ENCODE data around the gene DNAJA3.

The DNAJA3 gene

GRCh38 chr16:4443271-4443670, 17.6 kb downstream of the DNAJA3 start:
- no peak for TF ChIP-seq CTCF (IDR thresholded peaks at IDR 0.05; ENCODE audit: low read depth, low read length, missing control alignments)
- H3K4me3 ChIP-seq (ENCODE audit: low read depth, low read length), result no peak overlapping the region
- DNase-seq (ENCODE audit: low read depth), result no peak

- no peak for TF ChIP-seq CTCF (IDR thresholded peaks at IDR 0.05; ENCODE audit: low read depth, low read length, missing control alignments)
- H3K4me3 ChIP-seq (ENCODE audit: low read depth, low read length), result no peak overlapping the region
- DNase-seq (ENCODE audit: low read depth), result no peak
Observed at GRCh38 chr16:4443986-4444385, 18.3 kb downstream of the DNAJA3 start.

GRCh38 chr16:4450430-4450829, 24.8 kb downstream of the DNAJA3 start:
- no peak for TF ChIP-seq CTCF (IDR thresholded peaks at IDR 0.05; ENCODE audit: low read depth, low read length, missing control alignments)
- no peak for DNase-seq (ENCODE audit: low read depth)
- no peak overlapping the region for H3K4me3 ChIP-seq (ENCODE audit: low read depth, low read length)

- no peak for TF ChIP-seq CTCF (IDR thresholded peaks at IDR 0.05; ENCODE audit: low read depth, low read length, missing control alignments)
- H3K4me3 ChIP-seq (ENCODE audit: low read depth, low read length), result no peak overlapping the region
- DNase-seq (ENCODE audit: low read depth), result no peak
Observed at GRCh38 chr16:4450931-4451519, 25.4 kb downstream of the DNAJA3 start.

- no peak for TF ChIP-seq CTCF (IDR thresholded peaks at IDR 0.05; ENCODE audit: low read depth, low read length, missing control alignments)
- no peak for DNase-seq (ENCODE audit: low read depth)
- no peak overlapping the region for H3K4me3 ChIP-seq (ENCODE audit: low read depth, low read length)
Observed at GRCh38 chr16:4452674-4453073, 27.0 kb downstream of the DNAJA3 start.

GRCh38 chr16:4454623-4455022, 29.0 kb downstream of the DNAJA3 start:
- TF ChIP-seq CTCF (IDR thresholded peaks at IDR 0.05; ENCODE audit: low read depth, low read length, missing control alignments), result no peak
- no peak for DNase-seq (ENCODE audit: low read depth)
- no peak overlapping the region for H3K4me3 ChIP-seq (ENCODE audit: low read depth, low read length)

- no peak overlapping the region for H3K4me3 ChIP-seq (ENCODE audit: low read depth, low read length)
- DNase-seq (ENCODE audit: low read depth), result no peak
- no peak for TF ChIP-seq CTCF (IDR thresholded peaks at IDR 0.05; ENCODE audit: low read depth, low read length, missing control alignments)
Observed at GRCh38 chr16:4455081-4455480, 29.4 kb downstream of the DNAJA3 start.

All from GM12864 (cell line).